Coronary artery (tissue), 2 donors: ENCODE data around the gene NLRP9.
A peak's percentile ranks its signal among the peaks of the same experiment; 100 is the strongest.

ENCODE experiments used
- DNase-seq: peaks from one replicate; pipeline ENCODE4 v3.0.0-alpha.2; 2017; ENCODE audit warnings: low spot score
- H3K27ac ChIP-seq, 2 donors: fragments of 200-600 bp; sonication (generic); one replicate each; pipeline ENCODE4 v1.5.1; 2016 to 2019
- H3K4me3 ChIP-seq: fragments of 200-600 bp; sonication (generic); 2 replicates; pipeline ENCODE4 v1.5.1; 2016; ENCODE audit warnings: mild to moderate bottlenecking, moderate library complexity
- CTCF ChIP-seq: fragments of 200-600 bp; sonication (generic); IDR thresholded peaks from one replicate; pipeline ENCODE4 v1.5.1; 2019; ENCODE audit warnings: antibody characterized with exemption

Gene NLRP9

GRCh38 chr19:55671054-55671378 lies 67.2 kb downstream of the NLRP9 start:
- no peak for TF ChIP-seq CTCF
- no peak for DNase-seq
- Histone ChIP-seq H3K27ac (no peak overlapping the region), H3K4me3 (no peak overlapping the region)

- Histone ChIP-seq H3K4me3 (no peak overlapping the region), H3K27ac (no peak overlapping the region)
- no peak for TF ChIP-seq CTCF
- DNase-seq, result peak; percentile 88
Observed at GRCh38 chr19:55670280-55671053, 67.7 kb downstream of the NLRP9 start.

- no peak for TF ChIP-seq CTCF
- H3K4me3 ChIP-seq, result no peak overlapping the region
- DNase-seq, result no peak
- no peak overlapping the region for H3K27ac ChIP-seq
Observed at GRCh38 chr19:55669418-55670279, 68.6 kb downstream of the NLRP9 start.

GRCh38 chr19:55668603-55669348 lies 69.4 kb downstream of the NLRP9 start:
- Histone ChIP-seq H3K27ac (no peak overlapping the region), H3K4me3 (no peak overlapping the region)
- DNase-seq, result no peak
- TF ChIP-seq CTCF, result no peak

- no peak overlapping the region for H3K4me3 ChIP-seq
- DNase-seq, result no peak
- TF ChIP-seq CTCF, result no peak
- no peak overlapping the region for H3K27ac ChIP-seq
Observed at GRCh38 chr19:55667958-55668357, 70.2 kb downstream of the NLRP9 start.

GRCh38 chr19:55667511-55667910 lies 70.7 kb downstream of the NLRP9 start:
- Histone ChIP-seq H3K27ac (no peak overlapping the region), H3K4me3 (no peak overlapping the region)
- DNase-seq, result no peak
- no peak for TF ChIP-seq CTCF
